PC-3 (cell line): ENCODE measurements around the gene FLT3.

Experiments used
- CTCF ChIP-seq: fragments of 300-600 bp; sonication (generic); conservative IDR thresholded peaks from 2 replicates; pipeline ENCODE4 v1.5.1; 2017; ENCODE audit warnings: antibody characterized with exemption, low read depth, mild to moderate bottlenecking, low read length
- EZH2 ChIP-seq: fragments of 300-600 bp; sonication (generic); IDR thresholded peaks from one replicate; pipeline ENCODE4 v1.6.1; 2017; ENCODE audit warnings: antibody characterized with exemption, mild to moderate bottlenecking, low read length; ENCODE audit not compliant: unreplicated experiment

GRCh38 chr13:27966641-27967202, 133.7 kb downstream of the FLT3 start:
- TF ChIP-seq EZH2 (no peak), CTCF (no peak)
